ENCODE results near the gene SLC15A1.
"Not testable (repeated sequence)": the region's sequence is repeated elsewhere in the genome, so short reads cannot be mapped to it uniquely, and the experiment has no call there.

Gene SLC15A1

DNA sequence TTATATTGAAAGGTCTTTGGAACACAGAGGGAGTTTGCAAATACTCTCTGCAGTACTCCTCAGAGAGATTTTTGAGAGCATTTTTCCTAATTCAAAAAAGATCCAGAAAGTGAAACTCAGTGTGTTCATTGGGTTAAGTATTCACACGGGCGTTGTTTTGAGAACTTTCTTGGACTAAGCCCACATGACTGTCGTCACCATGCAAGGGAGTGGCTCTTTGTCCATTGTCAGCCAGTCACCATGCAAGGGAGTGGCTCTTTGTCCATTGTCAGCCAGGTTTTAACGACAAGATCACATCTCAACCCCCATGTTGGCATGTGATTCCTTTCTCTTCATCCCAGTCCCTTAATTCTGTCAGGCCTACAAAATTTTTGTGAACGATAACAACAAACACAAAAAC, 94.3 kb downstream of the SLC15A1 start:
- DNase-seq (ENCODE audit: low read depth in 3 of 3), result no peak

- no peak for DNase-seq (ENCODE audit: low read depth in 3 of 3)
Measured at GRCh38 chr13:98657506-98658085, 94.9 kb downstream of the SLC15A1 start.

- no peak for DNase-seq (ENCODE audit: low read depth in 3 of 3)
Measured at GRCh38 chr13:98656223-98656622, 96.2 kb downstream of the SLC15A1 start.

- DNase-seq (ENCODE audit: low read depth in 3 of 3), result peak; percentile 52 to 58 (median 53)
Measured at GRCh38 chr13:98653463-98653985, 98.9 kb downstream of the SLC15A1 start.

GRCh38 chr13:98652721-98653462, 99.6 kb downstream of the SLC15A1 start:
- no peak for DNase-seq (ENCODE audit: low read depth in 3 of 3)

DNA sequence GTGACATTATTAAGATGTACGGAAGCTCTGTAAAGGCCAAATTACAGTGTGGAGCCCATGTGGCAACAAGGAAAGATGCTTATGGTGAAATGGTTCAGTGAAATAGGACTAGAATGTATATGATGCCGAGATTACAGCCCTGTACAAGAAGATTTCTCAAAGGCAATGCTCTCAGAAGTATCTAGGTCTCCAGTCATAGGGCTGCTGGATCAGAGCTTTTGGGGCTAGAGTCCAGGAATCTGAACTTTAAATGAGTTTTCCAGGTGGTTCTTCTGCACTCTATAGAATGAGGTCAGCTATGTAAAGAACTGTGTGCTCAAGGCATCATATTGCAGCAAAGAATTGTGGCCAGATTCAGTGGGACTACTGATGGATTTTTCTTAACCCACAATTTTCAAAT, 100.2 kb downstream of the SLC15A1 start:
- DNase-seq (ENCODE audit: low read depth in 3 of 3), result no peak

- no peak for DNase-seq (ENCODE audit: low read depth in 3 of 3)
Measured at GRCh38 chr13:98651744-98652143, 100.7 kb downstream of the SLC15A1 start.

DNA sequence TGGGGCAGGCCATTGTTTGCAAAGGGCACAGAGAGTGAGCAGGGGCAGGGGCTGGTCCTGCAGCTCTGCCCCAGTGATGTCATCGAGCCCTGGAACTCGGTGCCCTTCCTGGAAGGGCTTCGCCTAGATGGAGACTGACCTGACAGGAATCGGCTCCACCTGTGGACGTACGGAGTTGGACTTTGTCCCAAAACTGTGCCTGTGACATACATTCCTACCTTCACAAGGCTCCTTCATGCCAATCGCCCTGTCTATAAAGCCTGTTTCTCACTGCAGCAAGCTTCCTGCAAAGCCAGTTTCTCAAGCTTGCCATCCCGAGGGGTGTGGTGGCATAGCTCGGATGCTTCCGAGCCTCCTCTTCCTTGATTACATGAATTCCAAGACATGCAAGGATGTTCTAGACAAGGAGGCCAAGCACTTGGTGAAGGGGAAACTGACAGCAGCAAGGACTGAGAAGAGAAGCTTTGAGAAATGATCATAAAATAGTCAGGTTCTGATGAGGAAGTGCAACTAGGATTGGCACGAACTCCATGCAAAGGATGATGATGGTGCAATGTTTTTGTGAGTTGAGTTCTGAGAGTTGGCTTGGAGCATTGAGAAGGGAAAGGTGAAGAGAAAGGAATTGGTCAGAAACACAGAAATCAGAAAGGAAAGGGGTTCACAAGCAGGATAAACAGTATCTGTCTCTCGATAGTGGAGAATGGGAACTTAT, 101.9 kb downstream of the SLC15A1 start:
- no peak for DNase-seq (ENCODE audit: low read depth in 3 of 3)

GRCh38 chr13:98649861-98650260, 102.6 kb downstream of the SLC15A1 start:
- no peak for DNase-seq (ENCODE audit: low read depth in 3 of 3)

DNA sequence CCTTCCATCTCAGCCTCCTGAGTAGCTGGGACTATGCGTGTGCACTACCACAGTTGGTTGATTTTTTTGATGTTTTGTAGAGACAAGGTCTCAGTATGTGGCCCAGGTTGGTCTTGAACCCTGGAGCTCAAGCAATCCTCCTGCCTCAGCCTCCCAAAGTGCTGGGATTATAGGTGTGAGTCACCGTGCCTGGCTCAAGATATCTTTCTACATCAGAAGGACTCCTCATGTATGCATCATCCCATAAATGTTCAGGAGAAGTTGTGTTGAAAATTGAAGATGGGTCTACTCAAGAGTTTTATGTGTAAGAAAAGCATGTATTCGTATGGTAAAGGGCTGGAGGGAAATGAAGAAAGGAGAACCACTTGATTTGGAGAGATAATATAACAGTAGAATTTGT, 103.8 kb downstream of the SLC15A1 start:
- no peak for DNase-seq (ENCODE audit: low read depth in 3 of 3)

- DNase-seq (ENCODE audit: low read depth in 3 of 3), result no peak
Measured at GRCh38 chr13:98648141-98648540, 104.3 kb downstream of the SLC15A1 start.

GRCh38 chr13:98647121-98647520, 105.4 kb downstream of the SLC15A1 start:
- no peak for DNase-seq (ENCODE audit: low read depth in 3 of 3)

DNA sequence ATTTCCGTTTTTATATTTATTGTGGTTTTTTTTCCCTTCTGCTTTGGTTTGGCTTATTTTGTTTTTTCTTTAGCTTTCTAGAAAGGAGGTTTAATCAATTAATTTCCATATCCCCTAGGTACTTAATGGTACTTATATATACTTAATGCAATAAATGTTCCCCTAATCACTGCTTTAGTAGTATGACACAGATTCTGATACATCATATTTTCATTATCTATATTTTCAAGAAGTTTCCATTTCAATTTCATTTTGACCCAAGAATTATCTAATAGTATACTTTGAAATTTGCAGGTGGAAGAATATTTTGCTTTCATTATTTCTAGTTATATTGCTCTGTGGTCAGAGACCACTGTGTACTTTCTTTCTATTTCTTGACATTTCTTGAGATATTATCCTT, 109.0 kb downstream of the SLC15A1 start:
- DNase-seq (ENCODE audit: low read depth in 3 of 3), result no peak

- no peak for DNase-seq (ENCODE audit: low read depth in 3 of 3)
Measured at GRCh38 chr13:98641075-98641474, 111.4 kb downstream of the SLC15A1 start.

DNA sequence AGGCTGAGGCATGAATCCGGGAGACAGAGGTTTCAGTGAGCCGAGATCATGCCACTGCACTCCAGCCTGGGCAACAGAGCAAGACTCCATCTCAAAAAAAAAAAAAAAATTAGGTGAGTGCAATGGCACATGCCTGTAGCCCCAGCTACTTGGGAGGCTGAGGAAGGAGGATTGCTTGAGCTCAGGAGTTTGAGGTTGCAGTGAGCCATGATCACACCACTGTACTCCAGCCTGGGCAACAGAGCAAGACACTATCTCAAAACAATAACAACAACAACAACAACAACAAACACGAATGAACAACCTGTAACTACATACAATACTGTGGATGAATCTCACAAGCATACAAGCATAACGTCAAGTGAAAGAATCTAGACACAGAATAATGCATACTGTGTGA, 112.7 kb downstream of the SLC15A1 start:
- not testable (repeated sequence) for DNase-seq (ENCODE audit: low read depth in 3 of 3)

DNA sequence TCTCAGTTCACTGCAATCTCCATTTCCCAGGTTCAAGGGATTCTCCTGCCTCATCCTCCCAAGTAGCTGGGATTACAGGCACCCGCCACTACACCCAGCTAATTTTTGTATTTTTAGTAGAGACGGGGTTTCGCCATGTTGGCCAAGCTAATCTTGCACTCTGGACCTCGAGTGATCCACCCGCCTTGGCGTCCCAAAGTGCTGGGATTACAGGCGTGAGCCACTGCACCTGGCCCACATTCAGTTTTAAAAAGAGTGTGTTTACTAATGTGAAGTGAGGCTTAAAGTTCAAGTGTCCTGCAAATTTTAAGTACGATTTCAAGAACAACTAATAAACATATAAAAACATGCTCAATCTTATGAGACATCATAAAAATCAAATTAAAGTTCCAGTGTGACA, 114.1 kb downstream of the SLC15A1 start:
- not testable (repeated sequence) for DNase-seq (ENCODE audit: low read depth in 3 of 3)
